HL-60 (cell line): ENCODE results near the gene AFF3.

Experiments used
- CTCF ChIP-seq: IDR thresholded peaks from one replicate; pipeline ENCODE4 v1.5.1; 2011; ENCODE audit warnings: low read length, control low read depth, inconsistent platforms; ENCODE audit not compliant: insufficient read depth
- GABPA ChIP-seq: IDR thresholded peaks from 2 replicates; pipeline ENCODE4 v1.6.1; 2012; ENCODE audit warnings: low read depth
- POLR2AphosphoS5 ChIP-seq: IDR thresholded peaks from 2 replicates; pipeline ENCODE4 v1.6.1; 2012; ENCODE audit warnings: low read depth
- REST ChIP-seq: IDR thresholded peaks from 2 replicates; pipeline ENCODE4 v1.6.1; 2012; ENCODE audit warnings: low read depth; ENCODE audit not compliant: insufficient replicate concordance
- SPI1 ChIP-seq: IDR thresholded peaks from 2 replicates; pipeline ENCODE4 v1.6.1; 2012; ENCODE audit warnings: low read depth, mild to moderate bottlenecking, borderline replicate concordance

- no peak for TF ChIP-seq POLR2AphosphoS5
- TF ChIP-seq CTCF = no peak
- no peak for TF ChIP-seq REST
- no peak for TF ChIP-seq SPI1
- no peak for TF ChIP-seq GABPA
Measured at GRCh38 chr2:99845296-99845695, 297.1 kb downstream of the AFF3 start.
